HepG2 (cell line): ENCODE measurements around the gene NRL. TPM values are rescaled to one million over a fixed set of nuclear protein-coding genes. Genes with fewer than 3 reads are reported as not detected.

ENCODE experiments used
- BRD4 ChIP-seq: sonication (generic); formaldehyde crosslinking; IDR thresholded peaks from 2 replicates; pipeline ENCODE4 v1.4.0; 2020; ENCODE audit warnings: missing genetic modification reagents
- CHD4 ChIP-seq: fragments of 200-600 bp; sonication (generic); IDR thresholded peaks from 2 replicates; pipeline ENCODE4 v1.7.0; 2017; ENCODE audit warnings: mild to moderate bottlenecking, low read length, borderline replicate concordance
- FOXP1 ChIP-seq, 2 experiments: fragments of 450-650 bp in 1 of 2; IDR thresholded peaks; 2 replicates each; pipeline ENCODE4 v1.6.1; 2017 to 2018; ENCODE audit warnings: antibody characterized with exemption in 1 of 2
- HNRNPK ChIP-seq: fragments of 200-400 bp; formaldehyde crosslinking; IDR thresholded peaks from 2 replicates; pipeline ENCODE4 v1.6.1; 2018; ENCODE audit warnings: low read length, low read depth, moderate library complexity, mild to moderate bottlenecking; ENCODE audit not compliant: poor library complexity, severe bottlenecking
- MED13 ChIP-seq: sonication (generic); formaldehyde crosslinking; IDR thresholded peaks from 2 replicates; pipeline ENCODE4 v1.5.0; 2020; ENCODE audit warnings: missing genetic modification reagents
- MEF2D ChIP-seq: sonication (generic); formaldehyde crosslinking; IDR thresholded peaks from 2 replicates; pipeline ENCODE4 v1.5.1; 2020; ENCODE audit warnings: mild to moderate bottlenecking, missing genetic modification reagents
- SYNCRIP ChIP-seq: fragments of 200-400 bp; formaldehyde crosslinking; IDR thresholded peaks from 2 replicates; pipeline ENCODE4 v1.6.1; 2018; ENCODE audit warnings: mild to moderate bottlenecking, low read depth, low read length; ENCODE audit not compliant: insufficient read depth
- ZNF12 ChIP-seq: sonication (generic); formaldehyde crosslinking; IDR thresholded peaks from 2 replicates; pipeline ENCODE4 v1.5.0; 2020; ENCODE audit warnings: missing genetic modification reagents
- ZNF326 ChIP-seq: sonication (generic); formaldehyde crosslinking; IDR thresholded peaks from 2 replicates; pipeline ENCODE4 v1.4.0; 2020; ENCODE audit warnings: missing genetic modification reagents, borderline replicate concordance
- ZNF530 ChIP-seq: sonication (generic); formaldehyde crosslinking; IDR thresholded peaks from 2 replicates; pipeline ENCODE4 v1.5.0; 2020; ENCODE audit warnings: low read depth, mild to moderate bottlenecking, missing genetic modification reagents
- ZNF615 ChIP-seq: sonication (generic); formaldehyde crosslinking; IDR thresholded peaks from 2 replicates; pipeline ENCODE4 v1.5.0; 2020; ENCODE audit warnings: mild to moderate bottlenecking, missing genetic modification reagents, borderline replicate concordance
- ZNF7 ChIP-seq: IDR thresholded peaks from 2 replicates; pipeline ENCODE4 v1.6.1; 2016; ENCODE audit warnings: missing biosample characterization, missing genetic modification reagents
- polyA plus RNA-seq, 8 experiments: library from polyadenylated mRNA; depleted of rRNA in 3 of 8; stranded (reverse) in 7 of 8; unstranded in 1 of 8; fragments of >200 nt; fragmentation: Illumina TruSeq in 4 of 8; extraction: Trizol in 4 of 8; gene quantifications; 2 replicates each; pipeline versions ENCODE4 v1.2.1 to v1.2.3, GENCODE V29; 2011 to 2016; ENCODE audit warnings: low read depth in 4 of 8, missing spikeins in 1 of 8, mixed read lengths in 1 of 8; ENCODE audit not compliant: insufficient read depth in 1 of 8
- total RNA-seq, 5 experiments: library from RNA; depleted of rRNA; stranded (reverse); fragments of >200 nt; fragmentation: Illumina TruSeq; extraction: Trizol; gene quantifications; 2 replicates each; pipeline ENCODE4 v1.2.3, GENCODE V29; 2016; ENCODE audit warnings: low read depth in 1 of 5
- TF ChIP-seq, protein P1 (sequence below): sonication (generic); formaldehyde crosslinking; IDR thresholded peaks from 2 replicates; pipeline ENCODE4 v1.4.0; 2020; ENCODE audit warnings: missing genetic modification reagents
- TF ChIP-seq, protein P2 (sequence below): sonication (generic); formaldehyde crosslinking; IDR thresholded peaks from 2 replicates; pipeline ENCODE4 v1.8.0; 2022; ENCODE audit warnings: missing genetic modification reagents, low read depth, mild to moderate bottlenecking, borderline replicate concordance
- TF ChIP-seq, protein P3 (sequence below): sonication (generic); formaldehyde crosslinking; IDR thresholded peaks from 2 replicates; pipeline ENCODE4 v1.8.1; 2022; ENCODE audit warnings: mild to moderate bottlenecking, missing genetic modification reagents
- TF ChIP-seq, protein P4 (sequence below): sonication (generic); formaldehyde crosslinking; IDR thresholded peaks from 2 replicates; pipeline ENCODE4 v1.5.0; 2020; ENCODE audit warnings: mild to moderate bottlenecking, low read depth, missing genetic modification reagents, borderline replicate concordance
- TF ChIP-seq, protein P5 (sequence below): sonication (generic); formaldehyde crosslinking; IDR thresholded peaks from 2 replicates; pipeline ENCODE4 v1.4.0; 2020; ENCODE audit warnings: missing genetic modification reagents

NRL gene
- total and polyA plus RNA-seq, 2 of the 13 experiments (the other 11 are each of a cell fraction or from before 2014, with no cell fraction given): 2.5 to 4.7 TPM

DNA sequence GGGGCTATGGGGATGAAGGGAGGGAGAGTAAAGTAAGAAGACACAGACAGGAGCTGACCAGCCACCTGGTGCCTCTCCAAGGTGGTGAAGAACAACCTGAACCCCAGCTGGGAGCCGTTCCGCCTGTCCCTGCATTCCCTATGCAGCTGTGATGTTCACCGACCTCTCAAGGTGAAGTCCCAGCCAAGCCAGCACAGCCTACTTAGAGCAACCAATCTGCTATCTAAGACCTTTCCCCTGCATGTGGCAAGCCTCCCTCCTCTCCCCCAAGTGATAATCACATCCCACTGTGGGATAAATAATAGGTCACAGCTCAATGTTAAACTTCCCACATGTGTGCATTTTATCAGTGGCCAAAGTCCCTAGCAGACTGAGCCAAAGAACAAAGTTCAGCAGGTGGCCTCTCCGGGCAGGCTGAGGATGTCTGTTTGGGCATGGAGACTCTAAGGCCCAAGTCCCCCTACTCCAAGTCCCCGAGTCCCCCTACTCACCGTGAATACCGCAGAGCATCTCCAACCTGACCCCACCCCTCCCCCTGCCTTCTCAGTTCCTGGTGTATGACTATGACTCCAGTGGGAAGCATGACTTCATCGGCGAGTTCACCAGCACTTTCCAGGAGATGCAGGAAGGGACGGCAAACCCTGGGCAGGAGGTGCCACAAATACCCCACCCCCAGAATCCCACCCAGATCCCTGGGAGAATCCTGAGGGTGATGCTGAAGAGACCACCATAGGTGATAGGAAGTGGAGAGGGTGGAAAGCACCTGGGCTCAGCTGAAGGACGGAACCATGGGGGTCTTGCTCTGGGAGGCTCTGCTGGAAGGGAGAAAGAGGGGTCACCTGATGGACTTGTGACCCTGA lies 39.9 kb downstream of the NRL start (continued):
- TF ChIP-seq, protein P1, sequence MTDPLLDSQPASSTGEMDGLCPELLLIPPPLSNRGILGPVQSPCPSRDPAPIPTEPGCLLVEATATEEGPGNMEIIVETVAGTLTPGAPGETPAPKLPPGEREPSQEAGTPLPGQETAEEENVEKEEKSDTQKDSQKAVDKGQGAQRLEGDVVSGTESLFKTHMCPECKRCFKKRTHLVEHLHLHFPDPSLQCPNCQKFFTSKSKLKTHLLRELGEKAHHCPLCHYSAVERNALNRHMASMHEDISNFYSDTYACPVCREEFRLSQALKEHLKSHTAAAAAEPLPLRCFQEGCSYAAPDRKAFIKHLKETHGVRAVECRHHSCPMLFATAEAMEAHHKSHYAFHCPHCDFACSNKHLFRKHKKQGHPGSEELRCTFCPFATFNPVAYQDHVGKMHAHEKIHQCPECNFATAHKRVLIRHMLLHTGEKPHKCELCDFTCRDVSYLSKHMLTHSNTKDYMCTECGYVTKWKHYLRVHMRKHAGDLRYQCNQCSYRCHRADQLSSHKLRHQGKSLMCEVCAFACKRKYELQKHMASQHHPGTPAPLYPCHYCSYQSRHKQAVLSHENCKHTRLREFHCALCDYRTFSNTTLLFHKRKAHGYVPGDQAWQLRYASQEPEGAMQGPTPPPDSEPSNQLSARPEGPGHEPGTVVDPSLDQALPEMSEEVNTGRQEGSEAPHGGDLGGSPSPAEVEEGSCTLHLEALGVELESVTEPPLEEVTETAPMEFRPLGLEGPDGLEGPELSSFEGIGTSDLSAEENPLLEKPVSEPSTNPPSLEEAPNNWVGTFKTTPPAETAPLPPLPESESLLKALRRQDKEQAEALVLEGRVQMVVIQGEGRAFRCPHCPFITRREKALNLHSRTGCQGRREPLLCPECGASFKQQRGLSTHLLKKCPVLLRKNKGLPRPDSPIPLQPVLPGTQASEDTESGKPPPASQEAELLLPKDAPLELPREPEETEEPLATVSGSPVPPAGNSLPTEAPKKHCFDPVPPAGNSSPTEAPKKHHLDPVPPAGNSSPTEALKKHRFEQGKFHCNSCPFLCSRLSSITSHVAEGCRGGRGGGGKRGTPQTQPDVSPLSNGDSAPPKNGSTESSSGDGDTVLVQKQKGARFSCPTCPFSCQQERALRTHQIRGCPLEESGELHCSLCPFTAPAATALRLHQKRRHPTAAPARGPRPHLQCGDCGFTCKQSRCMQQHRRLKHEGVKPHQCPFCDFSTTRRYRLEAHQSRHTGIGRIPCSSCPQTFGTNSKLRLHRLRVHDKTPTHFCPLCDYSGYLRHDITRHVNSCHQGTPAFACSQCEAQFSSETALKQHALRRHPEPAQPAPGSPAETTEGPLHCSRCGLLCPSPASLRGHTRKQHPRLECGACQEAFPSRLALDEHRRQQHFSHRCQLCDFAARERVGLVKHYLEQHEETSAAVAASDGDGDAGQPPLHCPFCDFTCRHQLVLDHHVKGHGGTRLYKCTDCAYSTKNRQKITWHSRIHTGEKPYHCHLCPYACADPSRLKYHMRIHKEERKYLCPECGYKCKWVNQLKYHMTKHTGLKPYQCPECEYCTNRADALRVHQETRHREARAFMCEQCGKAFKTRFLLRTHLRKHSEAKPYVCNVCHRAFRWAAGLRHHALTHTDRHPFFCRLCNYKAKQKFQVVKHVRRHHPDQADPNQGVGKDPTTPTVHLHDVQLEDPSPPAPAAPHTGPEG: no peak
- TF ChIP-seq ZNF12 (no peak), BRD4 (CRISPR knock-in tag) (no peak), SYNCRIP (no peak), ZNF615 (CRISPR knock-in tag) (no peak), FOXP1 (IDR thresholded peaks at IDR 0.05) (no peak), FOXP1 (CRISPR knock-in tag; IDR thresholded peaks at IDR 0.05) (no peak), ZNF7 (CRISPR knock-in tag) (no peak), MEF2D (CRISPR knock-in tag) (no peak), ZNF530 (no peak), CHD4 (no peak), ZNF326 (CRISPR knock-in tag) (no peak), HNRNPK (no peak), MED13 (CRISPR knock-in tag) (no peak)
- TF ChIP-seq, protein P2, sequence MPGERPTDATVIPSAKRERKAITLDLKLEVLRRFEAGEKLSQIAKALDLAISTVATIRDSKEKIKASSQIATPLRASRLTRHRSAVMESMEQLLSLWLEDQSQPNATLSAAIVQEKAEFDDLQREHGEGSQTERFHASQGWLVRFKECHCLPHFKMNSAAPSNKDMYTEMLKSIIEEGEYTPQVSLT (CRISPR knock-in tag): no peak
- TF ChIP-seq, protein P3, sequence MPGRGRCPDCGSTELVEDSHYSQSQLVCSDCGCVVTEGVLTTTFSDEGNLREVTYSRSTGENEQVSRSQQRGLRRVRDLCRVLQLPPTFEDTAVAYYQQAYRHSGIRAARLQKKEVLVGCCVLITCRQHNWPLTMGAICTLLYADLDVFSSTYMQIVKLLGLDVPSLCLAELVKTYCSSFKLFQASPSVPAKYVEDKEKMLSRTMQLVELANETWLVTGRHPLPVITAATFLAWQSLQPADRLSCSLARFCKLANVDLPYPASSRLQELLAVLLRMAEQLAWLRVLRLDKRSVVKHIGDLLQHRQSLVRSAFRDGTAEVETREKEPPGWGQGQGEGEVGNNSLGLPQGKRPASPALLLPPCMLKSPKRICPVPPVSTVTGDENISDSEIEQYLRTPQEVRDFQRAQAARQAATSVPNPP (CRISPR knock-in tag): no peak
- TF ChIP-seq, protein P4, sequence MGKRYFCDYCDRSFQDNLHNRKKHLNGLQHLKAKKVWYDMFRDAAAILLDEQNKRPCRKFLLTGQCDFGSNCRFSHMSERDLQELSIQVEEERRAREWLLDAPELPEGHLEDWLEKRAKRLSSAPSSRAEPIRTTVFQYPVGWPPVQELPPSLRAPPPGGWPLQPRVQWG (CRISPR knock-in tag): no peak
- TF ChIP-seq, protein P5, sequence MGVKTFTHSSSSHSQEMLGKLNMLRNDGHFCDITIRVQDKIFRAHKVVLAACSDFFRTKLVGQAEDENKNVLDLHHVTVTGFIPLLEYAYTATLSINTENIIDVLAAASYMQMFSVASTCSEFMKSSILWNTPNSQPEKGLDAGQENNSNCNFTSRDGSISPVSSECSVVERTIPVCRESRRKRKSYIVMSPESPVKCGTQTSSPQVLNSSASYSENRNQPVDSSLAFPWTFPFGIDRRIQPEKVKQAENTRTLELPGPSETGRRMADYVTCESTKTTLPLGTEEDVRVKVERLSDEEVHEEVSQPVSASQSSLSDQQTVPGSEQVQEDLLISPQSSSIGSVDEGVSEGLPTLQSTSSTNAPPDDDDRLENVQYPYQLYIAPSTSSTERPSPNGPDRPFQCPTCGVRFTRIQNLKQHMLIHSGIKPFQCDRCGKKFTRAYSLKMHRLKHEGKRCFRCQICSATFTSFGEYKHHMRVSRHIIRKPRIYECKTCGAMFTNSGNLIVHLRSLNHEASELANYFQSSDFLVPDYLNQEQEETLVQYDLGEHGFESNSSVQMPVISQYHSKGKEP (CRISPR knock-in tag): no peak
